GM12875 (cell line): ENCODE data around the gene ACSL3.

Experiments used
- H3K4me3 ChIP-seq: one replicate; pipeline ENCODE4 v1.5.1; 2011; ENCODE audit warnings: low read depth, low read length, control low read depth
- TF ChIP-seq, protein P1 (sequence below): IDR thresholded peaks from 2 replicates; pipeline ENCODE4 v1.5.1; 2011; ENCODE audit warnings: low read depth, mild to moderate bottlenecking, control low read depth, inconsistent platforms, low read length, moderate library complexity, borderline replicate concordance; ENCODE audit not compliant: insufficient read depth

The ACSL3 gene

DNA sequence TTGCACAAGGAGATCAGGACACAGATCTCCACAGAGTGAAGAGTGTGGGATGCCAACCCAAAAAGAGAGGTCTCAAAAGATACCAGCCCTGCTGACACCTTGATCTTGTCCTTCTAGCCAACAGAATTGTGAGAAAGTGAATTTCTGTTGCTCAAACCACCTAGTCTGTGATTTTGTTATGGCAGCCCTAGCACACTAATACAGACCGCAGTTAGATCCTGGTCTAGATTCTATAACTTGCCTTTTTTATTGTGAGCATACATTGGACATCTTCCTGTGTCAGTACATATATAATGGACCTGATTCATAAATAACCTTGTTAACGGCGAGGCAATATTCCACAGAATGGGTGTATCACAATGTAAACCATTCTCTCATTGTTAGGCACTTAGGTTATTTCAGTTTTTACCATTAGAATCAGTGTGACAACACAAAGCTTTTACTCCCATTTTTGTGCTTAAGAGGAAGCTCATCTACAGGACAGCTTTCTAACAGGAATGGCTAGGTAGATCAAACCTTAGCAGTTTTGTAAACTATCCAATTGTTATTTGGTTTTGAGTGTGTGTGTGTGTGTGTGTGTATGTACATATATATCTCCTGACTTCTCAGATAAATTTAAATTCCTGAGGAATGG lies 89.0 kb downstream of the ACSL3 start:
- TF ChIP-seq, protein P1, sequence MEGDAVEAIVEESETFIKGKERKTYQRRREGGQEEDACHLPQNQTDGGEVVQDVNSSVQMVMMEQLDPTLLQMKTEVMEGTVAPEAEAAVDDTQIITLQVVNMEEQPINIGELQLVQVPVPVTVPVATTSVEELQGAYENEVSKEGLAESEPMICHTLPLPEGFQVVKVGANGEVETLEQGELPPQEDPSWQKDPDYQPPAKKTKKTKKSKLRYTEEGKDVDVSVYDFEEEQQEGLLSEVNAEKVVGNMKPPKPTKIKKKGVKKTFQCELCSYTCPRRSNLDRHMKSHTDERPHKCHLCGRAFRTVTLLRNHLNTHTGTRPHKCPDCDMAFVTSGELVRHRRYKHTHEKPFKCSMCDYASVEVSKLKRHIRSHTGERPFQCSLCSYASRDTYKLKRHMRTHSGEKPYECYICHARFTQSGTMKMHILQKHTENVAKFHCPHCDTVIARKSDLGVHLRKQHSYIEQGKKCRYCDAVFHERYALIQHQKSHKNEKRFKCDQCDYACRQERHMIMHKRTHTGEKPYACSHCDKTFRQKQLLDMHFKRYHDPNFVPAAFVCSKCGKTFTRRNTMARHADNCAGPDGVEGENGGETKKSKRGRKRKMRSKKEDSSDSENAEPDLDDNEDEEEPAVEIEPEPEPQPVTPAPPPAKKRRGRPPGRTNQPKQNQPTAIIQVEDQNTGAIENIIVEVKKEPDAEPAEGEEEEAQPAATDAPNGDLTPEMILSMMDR = no peak
- no peak overlapping the region for H3K4me3 ChIP-seq

DNA sequence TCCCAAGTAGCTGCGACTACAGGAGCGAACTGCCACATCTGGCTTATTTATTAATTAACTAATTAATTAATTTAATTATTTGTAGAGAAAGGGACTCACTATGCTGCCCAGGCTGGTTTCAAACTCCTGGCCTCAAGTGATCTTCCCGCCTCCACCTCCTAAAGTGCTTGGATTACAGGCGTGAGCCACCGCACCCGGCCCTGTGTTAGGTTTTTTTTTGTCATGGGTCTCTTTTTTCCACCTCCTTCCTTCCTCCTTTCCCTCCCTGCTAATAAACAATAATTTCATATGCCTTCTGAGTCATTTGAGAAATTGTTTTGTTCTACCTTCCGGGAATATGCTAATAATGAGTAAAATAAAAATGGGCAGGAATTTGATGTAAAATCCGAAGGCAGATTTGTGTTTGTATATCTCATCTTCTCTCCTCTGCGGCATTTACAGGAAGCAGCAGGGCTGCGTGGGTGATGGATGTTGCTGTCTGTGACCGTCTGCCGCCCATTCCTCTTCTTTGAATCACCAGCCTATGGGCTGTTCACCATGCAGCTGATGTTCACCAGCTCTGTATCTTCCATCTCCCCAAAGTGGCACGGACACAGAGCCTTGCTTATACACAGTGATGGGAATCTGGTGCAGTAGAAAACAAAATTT lies 89.9 kb downstream of the ACSL3 start:
- H3K4me3 ChIP-seq = no peak overlapping the region
- TF ChIP-seq, protein P1 = no peak

DNA sequence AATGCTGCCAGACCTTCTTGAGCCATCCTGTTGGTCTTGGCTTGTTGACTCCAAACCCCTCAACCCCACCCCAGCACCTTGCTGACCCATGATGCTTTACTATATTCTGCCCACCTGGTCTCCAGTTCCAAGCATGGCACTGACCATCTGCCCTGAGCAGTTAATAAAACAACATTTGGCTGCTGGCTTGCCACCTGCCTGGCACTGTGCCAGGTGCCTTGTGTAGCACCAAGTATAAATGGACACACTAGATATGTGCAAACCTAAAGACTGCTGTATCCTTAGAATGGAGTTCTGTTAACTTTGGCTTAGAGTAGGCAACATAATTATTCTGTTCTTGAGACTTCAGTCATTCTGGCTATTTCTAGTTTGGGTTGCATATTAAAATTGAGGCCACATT lies 91.4 kb downstream of the ACSL3 start:
- H3K4me3 ChIP-seq = no peak overlapping the region
- TF ChIP-seq, protein P1 = no peak

DNA sequence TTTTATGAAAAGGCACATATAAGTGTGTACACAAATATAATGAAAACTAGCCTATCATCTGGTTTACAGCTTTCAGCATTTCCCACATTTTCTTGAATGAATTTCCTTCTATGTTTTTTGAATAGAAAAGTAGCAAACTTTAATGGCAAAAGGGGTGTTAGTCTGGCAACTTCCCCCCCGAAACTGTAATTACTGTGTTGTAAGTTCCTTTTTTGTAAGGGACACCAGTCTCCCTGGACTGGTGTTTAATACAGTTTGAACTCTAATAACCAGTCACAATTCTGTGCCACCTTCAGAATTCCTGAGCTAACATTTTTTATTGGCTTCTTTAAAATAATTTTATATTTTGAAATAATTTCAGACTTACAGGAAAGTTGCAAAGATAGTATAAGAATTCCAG lies 94.2 kb downstream of the ACSL3 start:
- TF ChIP-seq, protein P1 = no peak
- H3K4me3 ChIP-seq = no peak overlapping the region

DNA sequence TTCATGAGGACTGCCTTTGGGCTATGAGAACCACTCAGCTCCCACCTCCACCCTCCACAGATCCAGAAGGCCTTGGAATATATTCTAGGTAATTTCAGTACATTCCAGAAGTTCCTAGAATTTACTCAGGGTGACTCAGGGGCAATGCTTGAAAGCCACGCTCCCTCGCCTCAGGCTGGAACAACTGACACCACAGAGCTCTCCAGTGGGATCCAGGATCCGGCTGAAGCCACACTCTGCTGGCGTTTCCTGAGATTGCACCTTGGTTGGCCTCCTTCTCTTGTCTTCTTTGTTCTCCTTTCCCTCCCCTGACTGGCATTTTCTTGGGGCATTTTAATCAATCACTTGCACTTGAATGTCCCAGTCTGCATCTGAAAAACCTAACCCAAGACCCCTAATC lies 98.5 kb downstream of the ACSL3 start:
- no peak overlapping the region for H3K4me3 ChIP-seq
- TF ChIP-seq, protein P1 = no peak

DNA sequence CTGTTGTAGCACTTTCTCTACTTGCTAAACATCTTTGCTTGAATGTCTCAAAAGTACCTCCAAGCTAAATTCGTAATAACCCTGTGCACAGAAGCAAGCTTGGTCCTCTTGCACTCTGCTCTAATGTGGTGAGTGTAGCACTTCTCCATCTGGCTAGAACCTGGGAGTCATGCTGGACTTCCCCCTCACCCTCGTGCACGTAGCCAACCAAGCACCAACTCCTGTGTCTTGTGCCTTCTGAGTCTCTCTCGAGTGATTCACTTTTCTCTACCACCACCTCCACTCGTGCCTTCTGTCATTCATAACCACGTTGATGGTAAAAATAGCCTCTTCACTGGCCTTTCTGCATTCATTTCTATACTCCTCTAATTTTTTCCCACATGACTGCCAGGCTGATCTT lies 99.3 kb downstream of the ACSL3 start:
- TF ChIP-seq, protein P1 = no peak
- no peak overlapping the region for H3K4me3 ChIP-seq

DNA sequence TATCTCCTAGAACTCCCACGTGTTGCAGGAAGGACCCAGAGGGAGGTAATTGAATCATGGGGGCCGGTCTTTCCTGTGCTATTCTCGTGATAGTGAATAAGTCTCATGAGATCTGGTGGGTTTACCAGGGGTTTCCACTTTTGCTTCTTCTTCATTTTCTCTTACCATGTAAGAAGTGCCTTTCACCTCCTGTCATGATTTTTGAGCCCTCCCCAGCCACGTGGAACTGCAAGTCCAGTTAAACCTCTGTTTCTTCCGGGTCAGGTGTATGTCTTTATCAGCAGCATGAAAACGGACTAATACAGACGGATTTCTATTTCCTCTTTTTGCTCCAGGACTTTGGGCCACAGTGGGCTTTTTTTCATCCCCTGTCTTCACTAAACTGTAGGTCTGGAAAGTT lies 102.8 kb downstream of the ACSL3 start:
- no peak overlapping the region for H3K4me3 ChIP-seq
- TF ChIP-seq, protein P1 = no peak
